Middle frontal gyrus (tissue), 1 donor: ENCODE measurements around the gene PRXL2B.
"Not testable (repeated sequence)": the region's sequence is repeated elsewhere in the genome, so short reads cannot be mapped to it uniquely, and the experiment has no call there.

ENCODE experiments used
- DNase-seq: peaks from one replicate; pipeline ENCODE4 v3.0.0-alpha.2; 2015; ENCODE audit warnings: low spot score; ENCODE audit errors: extremely low spot score

The PRXL2B gene

GRCh38 chr1:2550309-2550861, 36.2 kb upstream of the PRXL2B start:
- not testable (repeated sequence) for DNase-seq

DNA sequence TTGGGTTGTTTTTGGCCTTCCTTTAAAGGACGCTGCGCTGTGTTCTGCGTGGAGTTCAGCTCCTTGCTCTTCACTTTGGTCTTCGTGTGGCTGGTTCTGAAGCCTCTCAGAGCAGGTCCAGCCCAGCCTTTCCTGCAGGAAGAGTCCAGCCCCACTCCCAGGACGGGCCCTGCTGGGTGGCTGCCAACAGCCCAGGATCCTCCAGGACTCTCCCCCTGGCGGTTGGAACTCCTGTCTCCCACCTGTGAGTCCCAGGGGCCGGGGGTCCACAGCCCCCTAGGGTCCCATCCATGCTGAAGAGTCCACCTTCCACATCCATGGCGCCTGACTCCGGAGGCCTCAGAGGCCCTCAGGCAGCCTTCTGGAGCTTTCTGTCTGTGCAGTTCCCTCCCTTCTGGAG, 35.0 kb upstream of the PRXL2B start:
- DNase-seq, result not testable (repeated sequence)

GRCh38 chr1:2552189-2552588, 34.4 kb upstream of the PRXL2B start:
- no peak for DNase-seq

DNA sequence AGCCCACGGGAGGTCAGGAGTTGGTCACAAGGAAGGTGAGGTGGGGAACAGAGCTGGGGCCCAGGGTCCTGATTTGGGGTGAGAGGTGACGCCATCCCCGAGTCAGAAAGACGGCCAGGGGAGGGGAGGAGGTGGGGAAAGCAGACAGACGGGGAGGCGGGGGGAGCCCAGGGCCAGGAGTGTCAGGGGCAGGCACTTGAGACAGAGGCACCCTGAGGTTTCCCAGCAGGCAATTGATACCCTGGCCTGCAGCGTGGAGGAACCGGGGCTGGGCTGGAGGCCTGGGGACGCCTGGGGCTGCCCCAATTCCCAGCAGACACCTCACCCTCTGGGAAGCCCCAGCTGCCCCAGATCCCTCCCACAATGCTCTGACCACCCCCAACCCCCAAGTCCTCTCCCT, 33.5 kb upstream of the PRXL2B start:
- not testable (repeated sequence) for DNase-seq

DNA sequence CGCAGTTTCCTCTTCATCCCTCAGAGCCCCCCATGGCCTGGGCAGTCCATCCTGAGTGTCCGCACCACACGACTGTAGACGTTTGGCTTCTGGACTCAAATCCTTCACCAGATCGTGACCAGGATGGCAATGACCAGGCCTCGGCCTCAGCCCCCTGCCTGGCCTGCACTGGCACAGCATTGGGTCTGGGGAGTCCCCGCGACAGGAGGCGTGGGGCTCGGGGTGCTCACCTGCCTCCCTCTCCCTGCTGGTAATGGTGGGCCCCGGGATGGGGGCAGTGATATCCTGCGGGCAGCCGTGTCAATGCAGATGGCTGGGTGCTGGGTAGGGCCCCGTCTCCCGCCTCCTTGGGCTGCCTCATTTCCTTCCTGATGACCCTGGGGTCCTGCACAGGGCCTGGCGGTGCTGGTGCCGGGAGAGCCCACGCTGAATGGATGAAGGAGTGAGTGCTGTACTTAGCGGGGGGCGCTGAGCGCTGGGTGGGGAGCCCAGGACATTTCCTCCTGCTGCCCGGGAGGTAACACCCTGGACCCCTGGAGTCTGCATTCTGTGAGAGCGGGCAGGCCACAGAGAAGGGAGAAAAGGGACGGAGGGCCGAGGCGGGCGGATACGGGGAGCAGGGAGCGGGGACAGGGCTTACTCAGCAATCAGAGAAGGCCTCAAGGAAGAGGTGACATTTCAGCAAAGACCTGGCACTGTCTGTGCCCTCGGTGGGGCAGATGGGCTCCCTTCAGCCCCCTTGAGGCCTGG, 32.5 kb upstream of the PRXL2B start:
- DNase-seq, result no peak

DNA sequence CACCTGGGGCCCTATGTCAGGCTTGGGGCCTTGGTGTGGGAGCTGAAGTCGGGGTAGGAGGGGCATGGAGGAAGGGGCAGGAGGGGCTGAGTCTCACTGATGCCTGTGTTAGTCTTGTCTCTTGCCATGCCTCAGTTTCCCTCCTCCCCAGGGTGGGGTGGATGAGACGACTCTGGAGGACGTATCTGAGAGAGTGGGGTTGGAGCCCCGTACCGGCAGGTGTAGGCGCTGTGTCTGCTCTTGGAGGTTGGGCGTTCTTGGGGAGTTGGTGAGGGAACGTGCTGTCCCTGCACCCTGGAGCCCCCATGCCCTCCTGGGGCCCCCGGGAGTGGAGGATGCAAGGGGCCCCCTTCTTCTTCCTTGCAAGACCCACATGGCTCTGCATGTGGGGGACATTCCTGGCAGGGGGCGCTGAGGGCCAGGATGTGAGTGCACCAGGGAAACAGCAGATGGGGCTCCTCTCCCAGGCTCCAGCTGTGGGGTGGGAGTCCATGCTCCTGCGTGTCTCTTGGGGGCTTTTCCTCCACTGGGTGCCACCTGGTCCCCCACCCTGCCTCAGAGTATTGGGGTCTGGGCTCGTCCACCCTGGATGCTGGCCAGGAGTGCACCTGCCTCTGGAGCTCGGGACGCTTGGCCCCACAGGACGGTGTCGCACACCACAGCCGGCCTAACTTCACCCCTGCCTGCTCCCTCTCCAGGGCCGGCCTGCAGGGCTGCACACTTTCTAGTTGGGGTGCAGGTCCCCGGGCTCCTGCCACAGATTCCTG, 31.8 kb upstream of the PRXL2B start:
- no peak for DNase-seq

DNA sequence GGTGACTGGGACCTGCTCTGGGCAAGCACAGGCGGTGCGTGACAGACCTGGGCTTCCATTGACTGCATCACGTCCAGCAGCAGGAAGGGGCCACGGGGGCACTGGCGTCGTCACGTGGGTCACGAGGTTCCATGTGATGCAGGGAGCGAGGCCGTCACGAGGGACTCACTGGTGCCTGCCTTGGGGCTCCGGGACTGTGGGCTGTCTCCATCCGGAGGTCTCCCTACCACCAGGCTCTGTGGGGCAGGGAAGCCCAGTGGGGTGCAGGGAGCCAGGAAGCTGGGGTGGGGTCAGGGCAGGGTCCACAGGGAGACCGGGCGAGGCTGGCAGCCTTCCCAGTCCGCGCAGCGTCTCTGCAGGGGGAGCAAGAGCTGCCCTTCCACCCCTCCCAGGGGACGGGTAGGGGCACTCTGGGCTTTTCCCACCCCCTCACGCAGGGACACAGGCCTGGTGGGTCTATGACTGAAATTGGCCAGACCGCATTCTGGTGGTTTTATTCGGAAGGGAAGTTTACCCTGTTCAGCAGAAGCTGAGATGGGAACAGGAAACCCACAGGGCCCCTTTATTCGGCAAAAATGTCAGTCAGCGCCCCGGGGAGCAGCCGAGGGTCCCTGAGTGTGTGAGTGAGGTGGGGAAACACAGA, 30.8 kb upstream of the PRXL2B start:
- DNase-seq, result no peak

DNA sequence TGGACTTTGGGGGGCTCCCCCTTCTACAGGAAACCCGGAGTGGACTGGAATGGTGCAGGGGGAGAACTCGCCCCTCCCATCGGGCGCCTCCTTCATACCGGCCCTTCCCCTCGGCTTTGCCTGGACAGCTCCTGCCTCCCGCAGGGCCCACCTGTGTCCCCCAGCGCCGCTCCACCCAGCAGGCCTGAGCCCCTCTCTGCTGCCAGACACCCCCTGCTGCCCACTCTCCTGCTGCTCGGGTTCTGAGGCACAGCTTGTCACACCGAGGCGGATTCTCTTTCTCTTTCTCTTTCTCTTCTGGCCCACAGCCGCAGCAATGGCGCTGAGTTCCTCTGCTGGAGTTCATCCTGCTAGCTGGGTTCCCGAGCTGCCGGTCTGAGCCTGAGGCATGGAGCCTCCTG, 30.3 kb upstream of the PRXL2B start, which contains the start of gene TNFRSF14:
TSS of gene TNFRSF14 (plus strand) at position 95 of the 401 bp plus-strand sequence. CDS start at position 389, 294 bp downstream.
- DNase-seq, result no peak

DNA sequence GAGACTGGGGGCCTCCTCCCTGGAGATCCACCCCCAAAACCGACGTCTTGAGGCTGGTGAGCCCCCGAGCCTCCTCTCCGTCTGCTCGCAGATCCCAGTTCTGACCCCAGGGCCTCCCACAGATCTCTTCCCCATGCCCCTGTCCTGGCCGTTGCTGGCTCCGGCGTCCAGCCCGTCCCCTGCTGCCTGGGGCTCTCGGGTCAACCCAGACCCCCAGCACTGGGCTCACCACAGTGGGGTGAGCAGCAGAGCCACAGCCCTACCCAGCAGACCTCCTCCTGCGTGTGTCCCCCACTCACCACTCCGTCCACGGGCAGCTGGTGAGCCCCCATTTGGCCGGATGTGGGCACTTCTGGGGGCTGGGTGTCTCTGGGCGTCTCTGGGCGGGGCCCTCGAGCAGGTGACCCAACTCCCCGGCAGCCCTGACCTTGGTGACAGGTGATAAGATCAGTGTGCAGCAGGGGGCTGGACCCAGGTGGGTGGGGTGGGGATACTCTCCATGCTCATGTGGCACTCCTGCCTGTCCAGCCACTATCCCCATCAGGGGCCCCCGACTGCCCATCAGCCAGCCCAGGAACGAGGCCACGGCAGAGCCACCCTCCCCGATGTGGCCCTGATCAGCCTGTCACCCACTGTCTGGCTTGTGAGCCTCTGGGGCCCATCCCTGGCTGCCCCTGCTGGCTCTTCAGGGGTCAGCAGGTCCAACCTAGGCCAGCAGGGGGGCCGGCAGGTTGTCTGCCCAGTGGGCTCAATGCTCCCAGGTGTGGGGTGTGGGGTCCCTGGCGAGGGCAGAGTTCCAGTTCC, 29.7 kb upstream of the PRXL2B start:
- no peak for DNase-seq

DNA sequence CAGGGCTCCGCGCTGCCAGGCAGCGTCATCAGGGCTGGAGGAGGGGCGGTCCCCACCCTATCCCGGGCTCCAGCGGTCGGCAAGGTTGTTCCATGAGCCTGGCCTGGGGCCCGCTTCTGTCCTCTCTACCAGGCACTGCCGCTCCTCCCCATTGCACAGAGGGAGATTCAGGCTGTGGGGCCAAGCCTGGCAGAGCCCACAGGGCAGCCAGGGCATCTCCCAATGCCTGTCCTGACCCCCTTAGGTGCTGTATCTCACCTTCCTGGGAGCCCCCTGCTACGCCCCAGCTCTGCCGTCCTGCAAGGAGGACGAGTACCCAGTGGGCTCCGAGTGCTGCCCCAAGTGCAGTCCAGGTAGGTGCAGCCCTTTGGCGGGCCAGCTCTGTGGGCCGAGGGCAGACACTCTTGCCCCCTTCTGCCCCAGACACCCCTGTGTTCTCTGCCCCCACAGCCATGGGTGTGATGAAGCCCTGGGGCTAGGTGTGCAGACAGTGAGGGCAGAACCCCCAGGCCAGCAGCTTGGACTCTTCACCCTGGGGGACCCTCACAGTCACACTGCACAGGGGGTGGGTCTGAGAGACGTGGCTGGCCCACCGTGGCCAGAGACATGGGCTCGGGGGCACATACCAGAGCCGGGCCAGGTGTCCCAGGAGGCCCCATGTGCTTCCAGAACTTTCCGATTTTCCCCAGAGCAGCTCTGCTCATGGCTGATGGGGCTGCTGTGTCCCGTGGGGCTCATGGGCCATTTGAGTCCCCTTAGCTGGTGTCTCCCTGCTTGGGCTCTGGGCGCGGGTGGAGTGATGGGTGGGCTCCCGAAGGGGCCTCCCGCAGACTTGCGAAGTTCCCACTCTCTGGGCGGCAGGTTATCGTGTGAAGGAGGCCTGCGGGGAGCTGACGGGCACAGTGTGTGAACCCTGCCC, 28.8 kb upstream of the PRXL2B start:
- DNase-seq, result no peak

GRCh38 chr1:2558420-2558819, 28.2 kb upstream of the PRXL2B start:
- DNase-seq, result no peak

DNA sequence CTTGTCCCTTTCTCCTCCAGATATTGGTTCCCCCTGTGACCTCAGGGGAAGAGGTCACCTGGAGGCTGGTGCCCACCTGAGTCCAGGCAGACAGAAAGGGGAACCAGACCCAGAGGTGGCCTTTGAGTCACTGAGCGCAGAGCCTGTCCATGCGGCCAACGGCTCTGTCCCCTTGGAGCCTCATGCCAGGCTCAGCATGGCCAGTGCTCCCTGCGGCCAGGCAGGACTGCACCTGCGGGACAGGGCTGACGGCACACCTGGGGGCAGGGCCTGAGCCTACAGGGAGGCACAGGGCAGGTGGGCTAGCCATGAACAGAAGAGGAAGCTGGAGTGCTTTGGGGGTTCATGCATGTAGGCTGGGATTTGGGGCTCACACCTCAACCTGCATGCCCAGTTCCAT, 27.7 kb upstream of the PRXL2B start:
- no peak for DNase-seq

GRCh38 chr1:2559509-2560298, 26.9 kb upstream of the PRXL2B start:
- no peak for DNase-seq

- no peak for DNase-seq
Observed at GRCh38 chr1:2560299-2561073, 26.1 kb upstream of the PRXL2B start.

DNA sequence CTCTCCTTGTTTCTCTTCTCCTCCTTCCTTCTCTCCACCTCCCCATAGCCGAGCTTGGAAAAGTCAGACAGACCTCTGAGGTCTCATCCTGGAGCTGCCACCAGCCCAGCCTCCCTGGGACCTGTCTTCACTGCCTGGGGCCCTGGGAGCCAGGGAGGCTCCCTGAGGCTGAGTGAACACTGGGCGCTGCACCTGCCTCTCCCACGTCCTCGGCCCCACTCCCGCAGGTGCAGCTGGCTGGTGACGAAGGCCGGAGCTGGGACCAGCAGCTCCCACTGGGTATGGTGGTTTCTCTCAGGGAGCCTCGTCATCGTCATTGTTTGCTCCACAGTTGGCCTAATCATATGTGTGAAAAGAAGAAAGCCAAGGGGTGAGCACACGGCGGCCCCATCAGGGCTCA, 25.1 kb upstream of the PRXL2B start:
- DNase-seq, result no peak

- no peak for DNase-seq
Observed at GRCh38 chr1:2561898-2562895, 24.4 kb upstream of the PRXL2B start.

DNA sequence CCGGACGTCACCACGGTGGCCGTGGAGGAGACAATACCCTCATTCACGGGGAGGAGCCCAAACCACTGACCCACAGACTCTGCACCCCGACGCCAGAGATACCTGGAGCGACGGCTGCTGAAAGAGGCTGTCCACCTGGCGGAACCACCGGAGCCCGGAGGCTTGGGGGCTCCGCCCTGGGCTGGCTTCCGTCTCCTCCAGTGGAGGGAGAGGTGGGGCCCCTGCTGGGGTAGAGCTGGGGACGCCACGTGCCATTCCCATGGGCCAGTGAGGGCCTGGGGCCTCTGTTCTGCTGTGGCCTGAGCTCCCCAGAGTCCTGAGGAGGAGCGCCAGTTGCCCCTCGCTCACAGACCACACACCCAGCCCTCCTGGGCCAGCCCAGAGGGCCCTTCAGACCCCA, 23.4 kb upstream of the PRXL2B start:
- DNase-seq, result no peak
